ENCODE measurements around the gene SLC25A47.
"Not testable (repeated sequence)": the region's sequence is repeated elsewhere in the genome, so short reads cannot be mapped to it uniquely, and the experiment has no call there.

Gene SLC25A47

DNA sequence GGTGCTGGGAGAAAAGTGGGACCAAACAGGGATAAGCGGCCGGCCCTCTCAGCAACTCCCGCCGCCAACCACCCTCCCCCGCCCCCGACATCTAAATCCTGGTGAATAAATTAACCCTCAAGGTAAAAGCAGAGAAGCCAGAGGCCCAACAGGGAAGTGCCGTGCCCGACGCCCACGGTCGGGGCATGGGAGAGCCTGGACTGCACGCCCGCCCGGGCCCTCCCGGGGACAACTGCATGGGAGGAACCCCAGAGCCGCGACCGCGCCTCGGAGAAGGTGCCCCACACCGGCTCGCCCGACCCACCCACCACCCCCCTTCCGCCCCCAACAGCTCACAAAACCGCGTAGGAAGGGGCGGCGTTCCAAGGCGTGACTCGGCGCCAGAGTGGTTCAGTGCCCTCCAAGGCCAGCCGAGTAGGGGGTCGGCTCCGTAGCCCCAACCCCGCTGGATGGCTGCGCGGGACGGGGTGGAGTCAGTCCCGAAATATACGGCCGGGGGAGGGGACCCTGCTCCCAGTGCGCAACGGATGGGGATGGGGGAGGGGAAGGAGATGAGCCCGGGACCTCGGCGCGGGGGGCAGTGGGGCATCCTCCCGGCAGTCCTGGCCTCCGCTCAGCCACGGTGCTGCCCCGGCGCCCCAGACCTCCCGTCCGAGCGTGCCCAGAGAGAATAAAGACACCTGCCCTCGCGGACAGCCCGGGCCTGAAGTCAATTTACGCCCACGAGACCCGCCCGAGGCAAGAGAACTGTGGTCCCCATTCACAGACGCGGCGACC, 17.6 kb upstream of the SLC25A47 start:
- DNase-seq (ENCODE audit: low read depth), result no peak

DNA sequence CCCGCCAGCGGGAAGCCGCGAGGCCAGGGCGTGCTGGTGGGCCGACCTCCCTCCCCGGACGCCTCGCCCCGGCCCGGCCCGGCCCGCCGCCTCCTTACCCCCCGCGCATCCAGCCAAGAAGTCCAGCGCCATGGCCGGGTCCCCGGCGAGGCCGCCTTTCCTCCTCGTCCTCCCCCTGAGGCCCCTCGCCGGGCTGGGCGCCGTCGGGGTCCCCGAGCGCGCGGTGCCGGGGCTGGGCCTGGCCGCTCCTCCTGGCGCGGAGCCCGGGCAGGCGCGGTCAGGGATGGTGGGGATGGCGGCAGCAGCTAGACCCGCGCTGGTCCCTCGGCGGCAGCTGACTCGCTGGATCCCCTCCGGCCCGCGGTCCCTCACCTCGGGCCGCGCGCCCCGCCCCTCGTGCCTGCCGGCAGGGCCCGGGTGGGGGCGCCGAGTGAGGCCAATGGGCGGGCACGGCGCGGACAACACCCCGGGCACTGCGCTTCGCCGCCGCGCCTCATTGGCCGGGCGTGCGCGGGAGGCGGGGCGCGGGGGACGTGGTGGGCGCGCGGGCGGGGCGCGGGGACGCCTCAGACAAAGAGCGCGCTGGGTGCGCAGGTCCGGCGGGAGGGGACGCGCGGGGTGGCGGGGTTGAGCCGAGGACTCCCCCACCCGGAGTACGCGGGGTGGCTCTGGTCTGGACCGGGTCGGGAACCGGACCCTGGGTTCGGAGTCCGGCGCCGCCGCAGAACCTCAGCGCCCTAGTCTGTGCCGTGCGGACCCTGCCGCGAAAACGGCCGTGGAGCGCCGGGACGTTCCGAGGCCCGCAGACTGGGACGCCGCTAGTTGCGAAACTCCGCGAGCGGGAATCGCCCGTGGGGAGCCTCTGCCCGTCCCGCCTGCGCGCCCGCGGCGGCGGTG, 16.8 kb upstream of the SLC25A47 start, which contains the start of gene SLC25A29:
Gene SLC25A29, minus strand, starts transcription at position 344 of the 897 bp plus-strand sequence. Its CDS starts 212 bp downstream, at position 132.
- DNase-seq (ENCODE audit: low read depth), result peak; percentile 42

DNA sequence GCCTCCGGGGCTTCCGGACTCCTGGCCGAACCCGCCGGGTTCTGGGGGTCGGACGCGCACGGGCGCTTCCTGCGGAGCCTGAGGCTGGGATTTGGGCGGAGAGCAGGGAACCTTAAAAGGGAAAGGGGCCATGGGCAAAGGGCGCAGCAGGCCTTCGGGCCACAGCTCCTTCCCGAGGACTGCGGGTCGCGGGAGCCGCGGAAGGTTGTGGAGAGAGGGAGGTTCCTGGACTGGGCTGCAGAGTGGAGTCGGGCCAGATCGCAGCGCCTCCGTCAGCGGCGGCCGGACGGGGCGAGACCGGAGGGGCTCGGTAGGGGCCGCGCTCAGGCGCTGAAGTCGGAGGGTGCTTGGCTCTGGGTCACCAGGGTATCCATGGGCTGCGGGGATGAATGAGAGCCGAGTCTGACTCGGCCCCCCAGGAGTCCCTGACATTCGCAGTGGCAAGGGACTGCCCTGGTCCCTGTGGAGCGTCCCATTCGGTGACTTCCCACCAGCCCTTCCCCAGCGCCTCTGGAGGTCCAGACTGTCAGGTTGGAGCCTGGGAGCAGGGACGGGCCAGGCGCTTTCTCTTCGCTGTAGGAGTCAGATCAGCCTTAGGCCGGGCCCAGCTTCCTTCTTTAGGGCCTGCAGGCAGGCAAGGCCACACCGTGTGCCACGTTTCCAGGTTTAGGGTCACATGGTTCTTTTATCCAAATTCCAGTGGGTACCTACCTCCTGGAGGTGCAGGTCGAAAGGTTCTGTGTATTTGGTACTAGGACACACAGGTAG, 16.0 kb upstream of the SLC25A47 start:
- no peak for DNase-seq (ENCODE audit: low read depth)

DNA sequence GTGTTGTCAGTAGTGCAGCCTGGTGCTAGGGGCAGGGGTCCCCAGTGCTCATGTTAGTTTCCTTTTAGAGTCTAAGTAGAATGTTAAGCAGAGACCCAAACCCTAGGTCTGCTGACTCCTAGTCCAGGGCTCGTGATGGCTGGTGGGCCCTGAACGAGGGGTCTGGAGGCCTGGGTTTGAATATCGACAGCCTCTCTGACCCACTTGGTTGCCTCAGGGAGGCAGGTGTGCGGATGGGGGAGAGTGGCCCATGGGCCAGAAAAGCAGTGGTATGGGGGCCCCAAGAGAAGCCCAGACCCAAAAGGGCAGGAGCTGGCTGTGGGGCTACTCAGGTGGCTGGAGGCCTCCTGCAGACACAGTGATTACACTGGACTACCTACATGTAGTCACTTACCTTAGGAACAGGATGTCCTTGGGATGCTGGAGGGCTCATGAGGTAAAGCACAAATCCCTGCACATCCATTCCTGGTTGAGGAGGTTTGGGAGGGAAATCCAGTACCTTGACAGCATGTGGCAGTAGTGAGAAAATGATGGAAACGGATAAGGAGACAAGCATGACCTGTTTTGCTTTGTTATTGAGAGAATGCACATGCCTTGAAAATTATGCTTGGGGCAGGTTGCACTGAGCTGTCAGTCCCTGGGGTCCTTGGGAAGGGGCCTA, 15.2 kb upstream of the SLC25A47 start:
- no peak for DNase-seq (ENCODE audit: low read depth)

DNA sequence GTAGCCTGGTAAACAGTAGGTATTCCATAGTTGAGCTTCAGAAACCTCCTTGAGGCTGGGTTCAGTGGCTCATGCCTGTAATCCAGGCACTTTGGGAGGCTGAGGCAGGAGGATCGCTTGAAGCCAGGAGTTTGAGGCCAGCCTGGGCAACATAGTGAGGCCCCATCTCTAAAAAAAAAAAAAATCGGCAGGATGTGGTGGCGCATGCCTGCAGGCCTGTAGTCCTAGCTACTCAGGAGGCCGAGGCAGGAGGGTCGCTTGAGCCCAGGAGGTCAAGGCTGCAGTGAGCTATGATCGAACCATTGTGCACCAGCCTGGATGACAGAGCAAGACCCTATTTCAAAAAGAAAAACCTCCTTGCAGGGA, 14.7 kb upstream of the SLC25A47 start:
- DNase-seq (ENCODE audit: low read depth), result not testable (repeated sequence)

DNA sequence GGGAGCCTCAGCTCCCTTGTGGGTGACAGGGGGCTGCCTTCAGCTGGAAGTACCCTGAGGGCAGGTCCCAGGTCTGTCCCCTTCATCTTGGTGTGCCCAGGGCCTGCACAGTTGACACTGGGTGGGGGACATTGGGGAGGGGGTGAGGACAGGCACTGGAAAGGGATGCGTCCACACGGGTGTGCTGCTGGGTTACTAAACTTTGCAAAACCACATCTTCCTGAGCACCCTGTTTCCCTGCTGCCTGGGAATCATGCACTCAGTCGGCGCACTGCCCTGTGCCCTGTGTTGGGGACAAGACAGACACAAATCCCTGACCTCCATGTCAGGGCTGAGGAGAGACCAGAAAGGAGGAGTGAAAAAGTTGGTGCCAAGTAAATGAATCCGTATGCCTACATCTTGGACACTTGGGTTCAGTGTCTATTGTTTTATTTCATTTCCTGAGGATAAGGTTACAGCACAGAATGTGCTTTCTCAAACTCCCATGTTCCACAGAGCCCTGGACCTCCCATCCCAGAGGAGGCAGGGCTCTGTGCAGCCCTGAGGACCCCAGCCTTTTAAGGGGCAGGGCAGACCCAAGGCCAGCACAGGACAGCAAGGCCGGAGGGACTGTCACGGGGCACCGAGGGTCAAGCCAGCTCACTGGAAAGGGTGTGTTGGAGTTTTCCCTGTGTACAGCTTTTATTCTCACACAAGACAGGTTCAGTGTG, 14.0 kb upstream of the SLC25A47 start:
- no peak for DNase-seq (ENCODE audit: low read depth)

DNA sequence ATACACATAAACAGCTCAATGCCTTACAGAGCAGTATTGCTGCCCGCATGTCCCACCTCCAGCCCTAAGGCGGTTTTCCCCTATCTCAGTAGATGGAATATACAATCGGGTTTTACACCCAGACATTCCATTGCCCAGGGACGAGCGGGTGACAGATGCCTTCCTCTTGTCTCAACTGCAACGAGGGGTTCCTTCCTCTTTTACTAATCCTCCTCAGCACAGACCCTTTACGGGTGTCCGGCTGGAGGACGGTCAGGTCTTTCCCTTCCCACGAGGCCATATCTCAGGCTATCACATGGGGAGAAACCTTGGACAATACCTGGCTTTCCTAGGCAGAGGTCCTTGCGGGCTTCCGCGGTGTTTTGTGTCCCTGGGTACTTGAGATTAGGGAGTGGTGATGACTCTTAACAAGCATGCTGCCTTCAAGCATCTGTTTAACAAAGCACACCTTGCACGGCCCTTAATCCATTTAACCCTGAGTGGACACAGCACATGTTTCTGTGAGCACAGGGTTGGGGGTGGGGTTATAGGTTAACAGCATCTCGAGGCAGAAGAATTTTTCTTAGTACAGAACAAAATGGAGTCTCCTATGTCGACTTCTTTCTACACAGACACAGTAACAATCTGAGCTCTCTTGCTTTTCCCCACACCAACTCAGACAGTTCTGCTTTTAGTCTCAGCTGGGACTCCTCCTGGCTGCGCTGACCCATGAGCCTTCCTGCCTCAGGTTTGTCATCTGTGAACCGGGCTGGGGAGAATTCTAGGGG, 10.8 kb upstream of the SLC25A47 start:
- DNase-seq (ENCODE audit: low read depth), result not testable (repeated sequence)

DNA sequence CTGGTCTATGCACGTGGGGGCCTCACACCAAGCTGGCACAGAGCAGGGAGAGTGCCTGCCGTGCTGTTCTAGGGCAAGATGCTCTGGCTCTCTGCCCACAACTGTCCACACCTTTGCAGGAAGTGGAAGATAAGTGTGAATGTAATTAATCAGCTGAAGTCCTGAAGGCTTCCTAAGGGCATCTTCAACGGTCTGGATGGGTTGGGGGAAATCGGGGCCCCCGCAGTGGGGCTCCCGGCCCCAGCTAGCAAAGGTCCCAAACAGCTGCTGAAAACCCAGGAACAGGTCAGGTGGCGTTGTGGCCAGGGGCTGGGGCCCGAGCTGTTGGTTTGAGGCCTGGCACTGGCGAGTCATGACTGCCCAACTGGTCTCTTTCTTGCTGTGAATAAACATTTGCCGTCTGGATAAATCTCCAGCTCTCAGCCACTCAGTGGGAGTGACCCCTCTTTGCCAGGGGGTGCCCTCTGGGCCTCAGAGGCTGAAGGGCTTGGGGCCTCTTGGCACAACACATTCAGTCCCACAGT, 10.2 kb upstream of the SLC25A47 start:
- no peak for DNase-seq (ENCODE audit: low read depth)

DNA sequence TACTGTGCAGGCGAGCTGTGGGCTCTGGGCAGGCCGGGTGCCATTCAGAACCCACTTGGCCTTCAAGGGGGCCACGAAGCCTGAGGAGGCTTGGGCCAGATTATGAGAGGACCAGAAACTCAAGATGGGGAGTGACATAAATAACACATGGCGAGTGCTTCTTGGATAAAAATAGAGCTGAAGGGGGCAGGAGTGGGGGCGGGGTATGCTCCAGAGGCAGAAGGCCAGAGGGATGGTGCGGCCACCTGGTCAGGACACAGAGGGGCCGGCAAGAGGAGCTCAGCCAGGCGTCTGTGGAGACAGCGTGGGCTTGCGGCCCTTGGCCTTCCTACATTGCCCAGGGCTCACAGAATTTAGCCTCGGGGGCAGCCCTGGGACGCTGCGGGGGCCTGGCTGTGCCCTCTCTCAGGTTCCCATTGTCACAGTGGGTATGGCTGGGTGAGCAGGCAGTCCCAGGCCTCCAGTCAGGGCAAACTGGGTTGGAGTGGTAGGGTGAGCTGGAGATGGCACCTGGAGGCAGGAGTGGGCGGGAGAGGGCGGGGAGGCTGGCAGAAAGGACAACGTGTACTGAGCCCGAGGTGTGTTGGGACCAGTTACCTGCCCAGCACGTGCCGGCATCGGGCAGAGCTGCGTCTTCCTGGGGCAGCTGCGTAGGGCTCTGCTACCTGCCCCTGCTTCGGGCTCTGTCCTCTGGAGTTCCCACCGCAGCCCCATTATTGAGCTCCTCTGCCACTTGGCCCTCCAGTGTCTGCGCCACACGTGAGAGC, 9.5 kb upstream of the SLC25A47 start:
- DNase-seq (ENCODE audit: low read depth), result no peak

DNA sequence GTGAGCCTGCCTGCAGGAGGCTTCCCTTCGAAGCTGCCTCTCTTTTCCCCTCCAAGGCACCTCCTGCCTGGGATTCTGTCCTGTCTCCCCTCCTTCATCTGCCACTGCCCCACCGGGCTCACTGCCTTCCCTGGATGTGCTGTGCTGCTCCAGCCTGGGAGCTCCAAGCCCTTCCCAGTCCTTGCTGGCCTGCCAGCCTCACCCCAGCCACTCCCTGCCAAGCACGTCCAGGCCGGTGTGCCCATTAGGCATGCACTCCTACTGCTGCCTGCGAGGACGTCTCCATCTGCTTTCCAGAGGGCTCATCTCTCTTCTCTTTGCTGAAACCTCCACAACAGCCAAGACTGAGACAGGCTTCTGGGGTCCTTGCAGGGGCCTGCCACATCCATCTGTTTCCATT, 8.4 kb upstream of the SLC25A47 start:
- DNase-seq (ENCODE audit: low read depth), result no peak

DNA sequence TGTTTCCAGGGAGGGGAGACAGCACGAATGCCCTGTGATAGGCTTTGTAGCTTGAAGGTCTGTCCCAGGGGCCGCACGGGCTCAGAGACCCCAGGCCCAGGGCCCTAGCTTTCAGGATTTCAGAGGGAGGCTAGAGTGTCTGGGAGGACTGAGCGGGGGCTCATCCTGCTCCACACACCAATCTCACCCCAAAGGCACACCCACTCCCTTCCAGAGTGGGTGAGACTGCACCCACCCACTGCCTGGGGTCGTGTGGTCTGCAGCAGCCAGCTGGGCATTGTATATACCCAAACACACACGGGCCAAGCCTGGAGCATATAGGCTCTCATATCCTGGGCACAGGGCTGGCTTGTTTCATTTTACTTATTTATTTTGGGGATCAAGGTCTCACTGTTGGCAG, 5.8 kb upstream of the SLC25A47 start:
- no peak for DNase-seq (ENCODE audit: low read depth)

DNA sequence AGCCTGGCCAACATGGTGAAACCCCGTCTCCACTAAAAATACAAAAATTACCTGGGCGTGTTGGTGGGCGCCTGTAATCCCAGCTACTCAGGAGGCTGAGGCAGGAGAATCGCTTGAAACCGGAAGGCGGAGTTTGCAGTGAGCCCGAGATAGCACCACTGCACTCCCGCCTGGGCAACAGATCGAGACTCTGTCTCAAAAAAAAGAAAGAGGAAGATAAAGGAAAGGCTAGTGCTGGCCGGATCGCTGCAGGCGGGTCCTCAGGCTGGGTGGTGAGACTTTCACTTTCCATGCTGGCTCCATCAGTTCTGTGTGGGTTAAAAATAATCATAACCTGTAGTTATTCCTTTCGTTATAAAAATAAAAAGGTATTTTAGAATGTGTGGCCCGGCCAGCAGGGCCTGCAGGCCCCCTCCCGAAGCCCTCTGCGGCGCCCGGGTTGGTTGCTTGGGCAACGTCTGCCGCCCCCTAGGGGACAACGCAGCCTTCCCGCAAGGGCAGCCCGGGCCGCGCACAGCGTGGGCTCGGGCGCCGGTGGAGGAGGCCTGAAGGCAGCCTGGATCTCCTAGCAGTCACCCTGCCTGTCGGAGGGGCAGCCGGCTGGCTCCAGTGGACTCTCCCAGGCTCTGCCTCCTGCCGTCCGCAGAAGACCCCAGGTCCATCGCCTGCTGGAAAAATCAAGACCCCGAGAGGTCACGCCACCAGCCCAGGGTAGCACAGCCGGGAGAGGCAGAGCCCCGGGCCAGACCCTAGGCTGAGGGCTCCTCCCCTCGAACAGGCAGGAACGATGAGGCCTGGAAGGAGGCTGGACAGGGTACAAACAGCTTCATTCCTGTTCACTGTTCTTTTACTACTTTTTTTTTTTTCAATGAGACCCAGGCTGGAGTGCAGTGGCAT, 5.0 kb upstream of the SLC25A47 start:
- DNase-seq (ENCODE audit: low read depth), result peak; percentile 61

DNA sequence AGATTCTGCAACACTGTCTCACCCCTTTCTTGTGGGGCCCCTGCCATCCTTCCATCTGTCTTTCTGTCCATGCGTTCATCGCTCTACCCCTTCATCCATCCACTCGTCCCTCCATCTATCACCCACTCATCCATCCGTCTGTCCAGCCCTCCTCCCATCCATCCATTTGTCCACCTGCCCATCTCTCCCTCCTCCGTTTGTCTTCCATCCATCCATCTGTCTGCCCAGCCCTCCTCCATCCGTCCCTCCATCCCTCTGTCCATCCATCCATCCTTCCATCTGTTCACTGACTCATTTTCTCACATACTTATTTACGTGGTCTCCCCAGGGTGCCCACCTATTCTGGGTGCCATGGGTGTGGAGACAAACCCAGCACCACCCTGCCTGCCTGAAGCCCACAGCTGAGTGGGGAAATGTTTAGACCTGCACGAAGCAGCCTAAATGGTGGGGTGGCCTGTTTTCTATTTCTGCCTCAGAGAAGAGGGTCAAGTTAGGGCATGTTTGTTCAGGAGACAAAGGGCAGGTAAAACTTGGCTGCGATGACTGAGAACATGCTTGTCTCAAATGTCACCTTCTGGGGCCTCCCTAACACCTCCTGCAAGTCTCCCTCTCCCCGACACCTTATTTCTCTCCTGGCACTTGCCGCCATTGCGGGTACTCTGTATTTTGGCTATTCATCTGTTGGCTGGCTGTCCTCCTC, 2.8 kb upstream of the SLC25A47 start:
- no peak for DNase-seq (ENCODE audit: low read depth)

DNA sequence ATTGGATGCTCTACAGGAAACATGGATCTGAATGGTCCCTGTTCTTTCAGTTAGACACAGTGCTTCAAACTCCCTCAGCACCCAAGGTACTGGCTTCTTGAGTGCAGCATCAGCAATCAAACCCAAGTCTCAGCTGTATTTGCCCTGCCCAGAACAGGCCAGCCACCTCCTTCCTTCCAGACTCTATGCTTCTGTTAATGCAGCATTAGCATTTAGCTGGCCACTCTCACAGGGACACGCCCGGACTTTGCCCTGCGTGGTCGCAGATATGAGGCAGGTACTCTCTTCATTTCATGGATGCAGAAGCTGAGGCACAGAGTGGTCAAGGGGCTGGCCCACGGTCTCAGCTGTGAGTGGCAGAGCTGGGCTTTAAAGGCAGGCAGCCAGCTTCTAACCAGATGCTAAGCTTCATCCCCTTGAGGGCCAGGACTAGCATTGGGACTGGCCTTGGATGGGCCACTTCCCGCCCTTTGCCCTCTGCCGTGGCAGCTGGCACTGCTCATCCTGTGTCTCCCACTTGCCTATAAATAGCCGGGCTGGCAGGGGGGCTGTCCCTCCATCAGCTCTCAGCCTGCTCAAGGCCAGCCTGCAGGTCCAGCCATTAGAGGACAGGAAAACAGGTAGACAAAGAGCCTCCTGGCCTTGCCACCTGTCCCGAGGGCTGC, 1.5 kb upstream of the SLC25A47 start:
- no peak for DNase-seq (ENCODE audit: low read depth)

DNA sequence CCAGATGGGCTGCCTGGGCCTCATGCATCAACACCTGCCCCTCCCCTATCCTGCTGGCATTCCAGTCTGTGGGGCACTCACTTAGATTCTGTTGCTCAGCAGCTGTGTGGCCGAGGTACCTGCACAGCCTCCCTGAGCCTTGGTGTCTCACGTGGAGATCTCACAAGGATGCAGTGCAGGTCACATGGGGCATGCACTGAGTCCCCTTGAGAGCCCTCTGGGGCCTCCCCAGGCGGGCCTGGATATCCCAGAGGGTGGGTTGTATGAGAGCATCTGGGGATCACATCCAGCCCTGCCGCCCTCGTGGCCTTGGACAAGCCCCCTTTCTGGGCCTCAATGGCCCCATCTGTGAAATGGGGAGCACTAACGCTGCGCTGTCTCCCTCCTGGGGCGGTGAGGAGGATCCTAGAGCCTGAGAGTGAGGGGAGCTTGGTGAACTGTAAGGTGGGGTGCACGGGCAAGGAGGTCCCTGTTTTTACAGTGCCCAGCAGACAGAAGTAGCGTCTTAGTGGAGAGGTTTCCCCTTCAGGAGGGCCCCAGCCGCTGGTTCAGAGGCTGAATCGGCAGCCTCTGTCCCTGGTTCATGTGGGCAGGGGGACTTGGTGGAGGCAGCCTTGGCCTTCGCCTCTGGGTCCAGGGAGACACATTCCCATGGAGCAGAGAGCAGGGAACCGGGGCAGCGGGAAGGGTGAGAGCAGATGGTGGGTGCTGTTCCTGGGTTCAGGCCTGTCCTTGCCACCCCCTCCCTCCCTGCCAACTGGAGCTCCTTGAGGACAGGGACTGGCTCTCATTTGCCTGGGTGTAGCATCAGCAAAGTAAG, 791 bp upstream of the SLC25A47 start:
- DNase-seq (ENCODE audit: low read depth), result no peak

DNA sequence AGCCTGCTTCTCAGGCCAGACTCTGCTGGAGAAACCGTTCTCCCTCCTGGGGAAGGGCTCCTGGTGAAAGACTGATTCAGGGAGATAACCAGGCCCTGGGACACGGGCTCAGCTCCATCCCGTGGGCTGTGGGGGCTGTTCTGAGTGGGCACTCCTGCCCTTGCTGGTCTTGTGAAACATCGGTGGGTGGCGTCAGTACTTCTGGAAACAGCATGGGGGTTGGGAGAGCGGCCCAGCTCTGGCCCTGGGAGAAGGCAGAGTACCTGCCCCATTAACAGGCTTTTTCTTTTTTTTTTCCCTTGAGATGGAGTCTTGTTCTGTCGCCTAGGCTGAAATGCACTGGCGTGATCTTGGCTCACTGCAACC, 786 bp downstream of the SLC25A47 start:
- no peak for DNase-seq (ENCODE audit: low read depth)
